ENCODE data around the gene PRAMEF8.
"Not testable (repeated sequence)": the region's sequence is repeated elsewhere in the genome, so short reads cannot be mapped to it uniquely, and the experiment has no call there.

The PRAMEF8 gene

GRCh38 chr1:13285037-13285436 is at the start of gene PRAMEF8:
PRAMEF8 (minus strand) TSS chr1:13285137; CDS start chr1:13284091, 1,046 bp downstream.
- DNase-seq (ENCODE audit: low spot score): not testable (repeated sequence)

DNA sequence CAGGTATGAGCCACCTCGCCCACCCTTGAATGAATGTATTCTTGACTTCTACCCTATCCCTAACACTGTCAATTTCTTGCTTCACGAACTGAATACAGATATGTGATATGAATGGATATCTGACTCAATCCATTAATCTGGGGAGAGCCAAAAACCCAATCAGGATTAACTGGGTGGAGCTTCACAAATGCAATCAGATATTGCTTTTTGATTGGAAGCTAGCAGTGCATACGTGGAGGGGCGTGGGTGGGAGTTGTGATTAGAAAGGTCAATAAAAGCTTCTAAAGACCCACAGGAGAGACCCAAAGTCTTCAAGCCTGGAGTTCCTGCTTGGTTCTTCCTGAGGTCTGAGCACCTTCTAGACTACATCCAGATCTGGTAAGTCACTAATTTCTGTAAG is 30.3 kb upstream of the PRAMEF8 start, which contains the start of gene PRAMEF15:
PRAMEF15 (plus strand) TSS at position 301 of the 400 bp plus-strand sequence. CDS start 2,827 bp downstream, outside the sequence.
- not testable (repeated sequence) for DNase-seq (ENCODE audit: low spot score)

- DNase-seq (ENCODE audit: low spot score): not testable (repeated sequence)
Observed at GRCh38 chr1:13303239-13303638, 18.3 kb upstream of the PRAMEF8 start, which contains the start of gene PRAMEF33. PRAMEF33 (plus strand) TSS chr1:13303539; CDS start chr1:13305955, 2,416 bp downstream.

DNA sequence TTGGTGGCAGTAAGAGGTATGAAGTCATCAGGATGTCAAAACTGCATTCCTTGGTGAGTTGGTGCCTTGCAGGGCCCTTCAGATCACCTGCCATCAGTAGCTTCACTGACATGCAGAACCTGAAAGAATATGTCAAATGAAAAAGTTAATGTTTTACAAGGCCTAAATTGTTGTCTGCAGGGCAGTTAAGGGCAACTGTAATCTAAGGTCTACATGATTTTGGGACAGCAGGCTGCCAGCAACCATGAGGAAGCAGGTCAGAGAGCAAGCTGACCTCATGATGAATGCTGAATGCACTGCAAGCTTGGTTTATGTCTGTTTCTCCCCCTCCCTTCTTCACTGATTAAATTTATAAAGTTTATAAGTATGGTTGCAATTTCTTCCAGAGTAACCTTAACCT is 17.3 kb upstream of the PRAMEF8 start:
- DNase-seq (ENCODE audit: low spot score): not testable (repeated sequence)

DNA sequence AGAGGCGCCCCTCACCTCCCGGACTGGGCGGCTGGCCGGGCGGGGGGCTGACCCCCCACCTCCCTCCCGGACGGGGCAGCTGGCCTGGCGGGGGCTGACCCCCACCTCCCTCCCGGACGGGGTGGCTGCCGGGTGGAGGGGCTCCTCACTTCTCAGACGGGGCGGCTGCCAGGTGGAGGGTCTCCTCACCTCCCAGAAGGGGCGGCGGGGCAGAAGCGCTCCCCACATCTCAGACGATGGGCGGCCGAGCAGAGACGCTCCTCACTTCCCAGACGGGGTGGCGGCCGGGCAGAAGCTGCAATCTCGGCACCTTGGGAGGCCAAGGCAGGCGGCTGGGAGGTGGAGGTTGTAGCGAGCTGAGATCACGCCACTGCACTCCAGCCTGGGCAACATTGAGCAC is 13.8 kb upstream of the PRAMEF8 start:
- not testable (repeated sequence) for DNase-seq (ENCODE audit: low spot score)

- not testable (repeated sequence) for DNase-seq (ENCODE audit: low spot score)
Observed at GRCh38 chr1:13297216-13297931, 12.4 kb upstream of the PRAMEF8 start.

- not testable (repeated sequence) for DNase-seq (ENCODE audit: low spot score)
Observed at GRCh38 chr1:13289030-13289429, 4.1 kb upstream of the PRAMEF8 start.

- DNase-seq (ENCODE audit: low spot score): not testable (repeated sequence)
Observed at GRCh38 chr1:13279617-13280016, 5.3 kb downstream of the PRAMEF8 start.

DNA sequence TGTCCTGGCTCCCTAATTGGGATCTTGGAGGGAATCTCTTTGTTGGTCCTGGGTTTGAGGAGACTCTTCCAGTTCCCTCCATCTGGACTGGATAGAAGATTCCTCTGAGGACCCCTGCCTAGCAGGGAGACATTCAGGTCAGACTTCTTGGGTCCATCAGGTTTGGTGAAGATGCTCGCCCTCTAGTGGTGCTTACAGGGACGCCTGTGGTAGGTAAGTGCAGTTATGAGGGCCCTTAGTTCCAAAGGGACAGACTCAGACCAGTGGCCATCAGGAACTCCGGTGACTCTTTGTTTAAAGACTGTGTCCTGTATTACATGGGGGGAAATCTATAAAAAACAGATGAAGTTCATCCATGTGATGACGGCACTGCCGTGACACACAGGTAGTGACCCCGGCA is 7.9 kb downstream of the PRAMEF8 start:
- DNase-seq (ENCODE audit: low spot score): not testable (repeated sequence)

DNA sequence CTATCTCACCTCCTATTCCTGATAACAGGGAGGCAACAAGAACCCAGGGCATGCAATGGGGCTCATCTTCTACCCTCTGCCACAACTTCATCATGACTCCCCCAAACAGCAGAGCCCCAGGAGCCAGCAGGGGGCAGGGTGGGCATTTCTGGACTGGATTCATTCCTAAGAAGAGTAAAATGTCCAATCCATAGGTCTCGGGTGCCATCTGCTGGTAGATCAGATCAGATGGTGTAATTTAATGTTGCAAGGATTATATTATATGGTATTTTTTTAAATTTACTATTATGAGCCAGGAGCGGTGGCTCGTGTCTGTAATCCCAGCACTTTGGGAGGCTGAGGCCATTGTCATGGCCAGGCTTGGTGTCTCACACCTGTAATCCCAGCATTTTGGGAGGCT is 19.8 kb downstream of the PRAMEF8 start:
- DNase-seq (ENCODE audit: low spot score): not testable (repeated sequence)

DNA sequence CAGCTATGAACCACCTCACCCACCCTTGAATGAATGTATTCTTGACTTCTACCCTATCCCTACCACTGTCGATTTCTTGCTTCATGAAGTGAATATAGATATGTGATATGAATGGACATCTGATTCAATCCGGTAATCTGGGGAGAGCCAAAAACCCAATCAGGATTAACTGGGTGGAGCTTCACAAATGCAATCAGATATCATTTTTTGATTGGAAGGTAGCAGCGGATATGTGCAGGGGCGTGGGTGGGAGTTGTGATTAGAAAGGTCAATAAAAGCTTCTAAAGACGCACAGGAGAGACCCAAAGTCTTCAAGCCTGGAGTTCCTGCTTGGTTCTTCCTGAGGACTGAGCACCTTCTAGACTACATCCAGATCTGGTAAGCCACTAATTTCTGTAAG is 31.0 kb downstream of the PRAMEF8 start, which contains the start of gene PRAMEF5:
PRAMEF5 (plus strand) TSS at position 301 of the 400 bp plus-strand sequence. CDS start 5,071 bp downstream, outside the sequence.
- not testable (repeated sequence) for DNase-seq (ENCODE audit: low spot score)

- not testable (repeated sequence) for DNase-seq (ENCODE audit: low spot score)
Observed at GRCh38 chr1:13247122-13247521, 37.8 kb downstream of the PRAMEF8 start.

DNA sequence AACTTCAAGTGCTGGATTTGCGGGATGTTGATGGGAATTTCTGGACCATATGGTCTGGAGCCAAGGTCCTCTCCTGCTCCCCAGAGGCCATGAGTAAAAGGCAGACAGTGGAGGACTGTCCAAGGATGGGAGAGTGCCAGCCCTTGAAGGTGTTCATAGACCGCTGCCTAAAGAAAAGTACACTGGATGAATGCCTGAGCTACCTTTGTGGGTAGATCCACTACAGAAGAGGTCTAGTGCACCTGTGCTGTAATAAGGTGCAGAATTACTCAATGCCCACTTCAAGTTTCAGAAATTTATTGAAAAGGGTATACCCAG is 38.4 kb downstream of the PRAMEF8 start:
- not testable (repeated sequence) for DNase-seq (ENCODE audit: low spot score)

DNA sequence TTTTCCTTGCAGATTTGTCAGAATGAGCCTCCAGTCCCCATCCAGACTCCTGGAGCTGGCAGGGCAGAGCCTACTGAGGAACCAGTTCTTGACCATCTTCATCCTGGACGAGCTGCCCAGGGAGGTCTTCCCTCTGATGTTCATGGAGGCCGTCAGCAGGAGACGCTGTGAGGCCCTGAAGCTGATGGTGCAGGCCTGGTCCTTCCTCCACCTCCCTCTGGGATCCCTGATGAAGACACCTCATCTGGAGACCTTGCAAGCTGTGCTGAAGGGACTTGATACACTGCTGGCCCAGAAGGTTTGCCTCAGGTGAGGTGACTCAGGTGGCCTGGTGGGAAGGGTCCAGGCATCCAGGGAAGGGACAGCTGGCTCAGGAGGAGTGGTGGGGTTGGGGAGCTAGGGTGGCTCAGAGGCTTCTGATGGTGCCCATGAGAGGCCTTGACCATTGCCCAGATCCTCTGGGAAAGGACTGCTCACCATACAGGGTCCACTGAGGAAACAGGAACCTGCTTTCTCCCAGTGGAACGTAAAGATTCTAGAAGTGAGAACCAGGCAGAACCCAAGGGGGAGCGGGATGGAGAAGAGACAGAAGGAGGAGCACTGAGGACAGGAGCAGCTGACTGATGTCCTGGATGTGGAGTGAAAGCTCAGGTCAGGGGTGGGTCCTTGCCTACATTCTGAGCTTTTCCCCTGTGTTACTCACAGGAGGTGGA is 38.9 kb downstream of the PRAMEF8 start:
- DNase-seq (ENCODE audit: low spot score): not testable (repeated sequence)

- not testable (repeated sequence) for DNase-seq (ENCODE audit: low spot score)
Observed at GRCh38 chr1:13243536-13244263, 41.2 kb downstream of the PRAMEF8 start.

DNA sequence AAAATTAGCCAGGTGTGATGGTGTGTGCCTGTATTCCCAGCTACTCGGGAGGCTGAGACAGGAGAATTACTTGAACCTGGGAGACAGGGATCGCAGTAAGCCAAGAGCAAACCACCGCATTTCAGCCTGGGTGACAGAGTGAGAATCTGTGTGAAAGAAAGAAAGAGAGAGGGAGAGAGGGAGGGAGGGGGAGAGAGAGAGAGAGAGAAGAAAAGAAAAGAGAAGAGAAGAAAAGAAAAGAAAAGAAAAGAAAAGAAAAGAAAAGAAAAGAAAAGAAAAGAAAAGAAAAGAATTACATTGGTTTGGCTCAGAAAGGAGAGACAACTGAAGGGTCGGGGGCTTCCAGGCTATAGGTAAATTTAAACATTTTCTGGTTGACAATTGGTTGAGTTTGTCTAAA is 45.3 kb downstream of the PRAMEF8 start:
- not testable (repeated sequence) for DNase-seq (ENCODE audit: low spot score)

DNA sequence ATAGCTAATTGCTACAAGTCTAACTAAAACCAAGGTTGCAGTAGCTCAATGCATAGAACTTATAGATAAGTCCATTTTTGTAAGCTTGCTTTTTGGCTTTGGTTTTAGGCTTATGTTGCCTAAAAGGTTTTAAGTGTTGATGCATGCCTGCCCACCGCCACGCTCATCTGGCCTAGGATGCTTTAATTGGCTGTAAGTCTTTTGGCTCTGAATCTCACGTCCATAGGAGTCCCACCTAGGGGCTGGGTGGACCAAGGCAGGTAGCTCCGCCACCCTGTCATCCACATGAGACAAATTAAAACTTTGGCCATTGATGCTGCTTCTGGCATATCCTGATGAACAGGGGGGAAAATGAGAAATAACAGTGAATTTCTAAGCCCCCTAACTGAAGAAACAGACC is 47.4 kb downstream of the PRAMEF8 start:
- not testable (repeated sequence) for DNase-seq (ENCODE audit: low spot score)

DNA sequence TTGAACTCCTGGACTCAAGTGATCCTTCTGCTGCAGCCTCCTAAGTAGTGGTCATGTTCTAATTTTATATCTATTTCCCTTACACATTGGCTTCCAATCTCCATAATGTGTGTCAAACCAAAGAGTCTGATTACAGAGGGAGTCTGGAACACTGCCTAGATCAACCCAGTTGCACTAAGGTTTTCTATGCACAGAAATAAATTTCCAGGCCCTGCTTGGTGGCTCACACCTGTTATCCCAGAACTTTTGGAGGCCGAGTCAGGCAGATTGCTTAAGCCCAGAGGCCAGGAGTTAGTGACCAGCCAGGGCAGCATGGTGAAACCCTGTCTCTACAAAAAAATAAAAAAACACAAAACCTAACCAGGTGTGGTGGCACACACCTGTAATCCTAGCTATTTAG is 50.9 kb downstream of the PRAMEF8 start:
- not testable (repeated sequence) for DNase-seq (ENCODE audit: low spot score)

DNA sequence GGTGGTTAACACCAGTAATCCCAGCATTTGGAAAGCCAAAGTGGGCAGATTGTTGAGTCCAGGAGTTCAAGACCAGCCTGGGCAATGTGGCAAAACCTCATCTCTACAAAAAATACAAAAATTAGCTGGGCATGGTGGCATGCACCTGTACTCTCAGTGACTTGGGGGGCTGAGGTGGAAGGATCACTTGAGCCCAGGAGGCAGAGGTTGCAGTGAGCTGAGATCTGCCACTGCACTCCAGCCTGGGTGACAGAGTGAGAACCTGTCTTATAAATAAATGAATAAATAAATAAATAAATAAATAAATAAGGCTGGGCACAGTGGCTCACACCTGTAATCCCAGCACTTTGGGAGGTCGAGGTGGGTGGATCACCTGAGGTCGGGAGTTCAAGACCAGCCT is 52.9 kb downstream of the PRAMEF8 start:
- DNase-seq (ENCODE audit: low spot score): not testable (repeated sequence)

Measured in AG08395 (cell line).